Measurements from ENCODE around the gene KCNJ4.

Gene KCNJ4

DNA sequence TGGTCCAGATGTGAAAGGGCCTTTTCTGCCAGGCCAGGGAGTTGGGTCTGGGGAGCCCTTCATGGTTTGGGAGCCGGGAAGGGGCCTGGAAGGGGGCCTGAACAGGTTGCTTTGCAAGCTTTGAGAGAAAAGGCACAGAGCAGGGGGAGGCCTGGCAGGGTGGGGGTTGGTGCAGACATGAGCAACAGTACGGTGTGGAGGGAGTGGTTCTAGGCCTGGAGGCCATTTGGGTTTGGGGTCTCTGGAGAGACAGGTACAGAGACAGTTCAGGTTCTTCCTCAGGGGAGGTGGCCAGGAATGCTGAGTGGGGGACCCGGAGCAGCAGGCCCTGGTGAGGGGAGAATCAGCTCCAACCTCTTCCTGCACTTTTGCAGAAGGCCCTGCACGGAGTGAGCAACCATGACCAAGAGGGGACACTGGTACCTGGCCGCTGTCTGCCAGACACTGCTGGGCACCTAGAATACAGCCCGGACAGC is 14.3 kb upstream of the KCNJ4 start:
- no peak for DNase-seq

- no peak for DNase-seq
Measured at GRCh38 chr22:38468443-38469305, 13.7 kb upstream of the KCNJ4 start.

DNA sequence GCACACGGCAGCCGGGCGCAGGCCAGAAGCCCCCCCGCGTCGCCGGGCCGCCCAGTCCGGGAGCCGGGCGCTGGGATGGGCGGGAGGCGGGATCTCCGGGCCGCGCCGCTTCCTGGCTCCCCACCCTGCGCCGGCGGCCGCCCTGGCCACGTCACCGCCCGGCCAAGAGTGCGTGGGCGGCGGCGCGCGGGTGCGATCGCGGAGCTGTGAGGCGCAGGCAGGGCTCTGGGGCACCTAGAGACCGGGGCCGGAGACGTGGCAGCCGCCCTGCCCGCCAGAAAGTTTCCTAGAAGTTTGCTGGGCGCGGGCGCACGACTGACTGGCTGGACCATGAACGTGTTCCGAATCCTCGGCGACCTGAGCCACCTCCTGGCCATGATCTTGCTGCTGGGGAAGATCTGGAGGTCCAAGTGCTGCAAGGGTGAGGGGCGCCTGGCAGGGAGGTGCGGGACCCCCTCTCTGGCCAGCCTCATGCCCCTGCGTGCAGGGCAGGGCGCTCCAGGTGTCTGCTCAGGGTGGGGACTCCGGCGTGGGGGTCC is 13.0 kb upstream of the KCNJ4 start, which contains the start of gene KDELR3:
Gene KDELR3, plus strand, starts transcription at position 193 of the 539 bp plus-strand sequence. Its CDS starts 138 bp downstream, at position 331.
- no peak for DNase-seq

DNA sequence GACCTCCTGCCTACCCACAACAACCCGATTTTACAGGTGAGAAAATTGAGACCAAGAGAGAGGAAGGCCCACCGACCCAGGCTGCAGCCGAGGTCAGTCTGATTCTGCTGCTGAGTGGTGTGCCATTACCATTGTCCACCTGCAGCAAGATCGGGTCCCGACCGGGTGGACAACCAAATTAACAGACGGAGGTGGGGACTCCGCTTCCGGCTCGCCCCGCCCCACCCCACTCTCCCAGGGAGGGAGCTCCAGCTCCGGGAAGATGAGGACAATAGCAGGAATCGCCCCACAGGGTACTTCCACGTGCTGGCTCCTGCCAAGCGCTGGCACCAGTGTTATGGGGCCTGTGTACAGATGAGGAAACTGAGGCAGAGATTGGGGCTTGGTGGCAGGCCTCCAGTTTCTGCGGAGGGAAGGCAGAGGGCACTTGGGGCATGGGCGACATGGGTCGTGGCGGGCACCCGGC is 12.5 kb upstream of the KCNJ4 start:
- DNase-seq: no peak

GRCh38 chr22:38465673-38466490 is 10.9 kb upstream of the KCNJ4 start:
- no peak for DNase-seq

DNA sequence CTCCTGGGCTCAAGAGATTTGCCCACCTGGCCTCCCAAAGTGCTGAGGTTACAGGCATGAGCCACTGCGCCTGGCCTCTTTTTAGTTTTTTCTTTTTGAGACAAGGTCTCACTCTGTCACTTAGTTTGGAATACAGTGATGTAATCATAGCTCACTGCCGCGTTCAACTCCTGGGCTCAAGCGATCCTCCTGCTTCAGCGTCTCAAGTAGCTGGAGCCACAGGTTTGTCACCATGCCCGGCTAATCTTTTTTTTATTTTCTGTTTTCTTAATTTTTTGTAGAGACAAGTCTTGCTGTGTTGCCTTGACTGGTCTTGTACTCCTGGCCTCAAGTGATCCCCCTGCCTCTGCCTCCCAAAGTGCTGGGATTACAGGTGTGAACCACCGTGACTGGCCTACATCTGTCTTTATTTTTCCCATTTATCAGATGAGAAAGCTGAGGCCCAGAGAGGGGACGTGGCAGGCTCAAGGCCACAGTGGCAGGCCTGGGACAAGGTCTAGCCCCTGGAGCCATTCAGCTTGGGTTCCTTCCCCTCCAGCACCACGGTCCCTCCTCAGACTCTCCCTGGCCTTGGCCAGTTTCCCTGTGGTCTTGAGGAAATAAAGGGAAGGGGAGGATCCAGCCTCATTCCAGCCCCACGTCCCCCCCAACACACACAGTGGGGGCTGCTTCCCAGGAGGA is 10.1 kb upstream of the KCNJ4 start:
- DNase-seq: no peak

GRCh38 chr22:38462960-38463784 is 8.2 kb upstream of the KCNJ4 start:
- no peak for DNase-seq

DNA sequence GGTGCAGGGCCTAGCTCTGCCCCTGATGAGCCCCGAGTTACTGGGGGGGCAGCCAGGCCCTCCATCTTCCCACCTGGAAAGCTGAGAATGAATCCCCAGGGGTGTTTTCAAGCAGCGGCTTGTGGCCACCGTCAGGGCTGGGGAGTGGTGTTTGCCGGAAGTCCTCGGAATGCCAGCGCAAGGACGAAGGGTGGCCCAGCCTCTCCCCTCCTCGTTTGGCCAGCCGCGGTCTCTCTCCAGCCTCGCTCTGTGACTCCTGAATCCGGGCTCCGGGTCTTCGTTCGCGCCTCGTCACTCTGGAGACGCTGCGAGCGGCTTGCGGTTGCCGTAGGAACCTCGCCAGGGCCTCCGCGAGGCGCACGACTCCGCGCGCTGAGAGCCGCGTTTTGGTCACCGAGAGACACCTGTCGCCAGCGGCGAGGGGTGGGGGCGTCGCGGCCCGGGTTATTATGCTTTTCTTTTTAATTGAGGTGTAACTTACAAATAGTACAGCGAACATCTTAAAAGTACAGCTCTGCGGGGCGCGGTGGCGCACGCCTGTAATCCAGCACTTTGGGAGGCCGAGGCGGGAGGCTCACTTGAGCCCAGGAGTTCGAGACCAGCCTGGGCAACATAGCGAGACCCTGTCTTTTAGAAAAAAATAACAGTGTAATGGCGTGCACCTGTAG is 6.5 kb upstream of the KCNJ4 start:
- no peak for DNase-seq

DNA sequence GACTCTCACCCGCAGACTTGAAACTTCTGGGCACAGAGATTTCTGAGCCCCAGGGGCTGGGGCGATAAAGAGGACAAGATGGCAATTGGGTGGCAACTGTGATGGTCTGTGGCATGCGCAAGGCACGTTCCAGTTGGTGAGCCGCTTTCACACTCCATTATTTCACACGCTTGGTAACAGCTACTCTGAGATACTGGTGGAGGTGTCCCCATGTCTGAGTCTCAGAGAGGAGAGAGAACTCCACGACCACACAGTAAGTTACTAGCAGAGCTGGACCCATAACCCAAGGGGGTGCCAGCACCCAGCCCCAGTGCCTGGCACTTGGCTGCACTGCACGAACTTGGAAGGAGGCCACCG is 6.0 kb upstream of the KCNJ4 start:
- no peak for DNase-seq

GRCh38 chr22:38460426-38460840 is 5.4 kb upstream of the KCNJ4 start:
- no peak for DNase-seq

DNA sequence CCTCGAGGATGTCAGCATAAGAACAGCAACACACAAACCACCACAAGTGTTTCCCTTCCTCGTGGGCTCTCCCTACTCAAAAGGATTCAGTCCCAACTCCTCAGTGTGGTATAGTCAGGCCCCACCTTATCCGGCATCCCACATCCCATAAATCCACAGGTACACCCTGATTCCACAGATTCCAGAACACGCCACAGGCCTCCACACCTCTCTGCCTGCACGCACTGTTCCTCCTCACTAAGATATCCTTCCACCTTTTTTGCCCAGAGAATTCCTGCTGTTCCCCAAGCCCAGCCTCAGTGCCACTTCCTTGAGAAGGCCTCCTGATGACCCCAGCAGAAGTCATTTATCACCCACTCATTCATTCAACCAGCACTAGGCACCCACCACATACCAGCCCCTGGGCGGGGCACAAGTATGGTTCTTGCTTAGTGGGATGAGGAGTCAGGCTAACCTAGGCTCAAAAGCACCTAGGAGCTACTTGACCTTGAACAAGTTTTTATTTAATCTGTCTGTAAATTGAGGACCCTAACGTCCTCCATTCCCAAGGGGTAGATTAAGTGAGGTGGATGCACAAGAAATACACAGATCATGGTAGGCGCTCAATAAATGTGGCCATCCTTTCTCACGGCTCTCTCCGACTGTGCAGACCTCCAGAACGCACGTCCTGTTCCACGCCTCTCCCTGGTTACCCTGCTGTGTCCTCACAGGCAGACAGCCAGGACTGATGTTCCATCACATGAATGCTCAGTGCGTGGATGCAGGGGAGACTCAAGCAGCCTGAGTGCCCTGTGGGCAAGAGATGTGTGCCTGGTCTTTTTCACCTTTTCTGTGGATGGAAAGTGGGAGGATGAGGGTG is 2.1 kb upstream of the KCNJ4 start:
- DNase-seq: no peak

DNA sequence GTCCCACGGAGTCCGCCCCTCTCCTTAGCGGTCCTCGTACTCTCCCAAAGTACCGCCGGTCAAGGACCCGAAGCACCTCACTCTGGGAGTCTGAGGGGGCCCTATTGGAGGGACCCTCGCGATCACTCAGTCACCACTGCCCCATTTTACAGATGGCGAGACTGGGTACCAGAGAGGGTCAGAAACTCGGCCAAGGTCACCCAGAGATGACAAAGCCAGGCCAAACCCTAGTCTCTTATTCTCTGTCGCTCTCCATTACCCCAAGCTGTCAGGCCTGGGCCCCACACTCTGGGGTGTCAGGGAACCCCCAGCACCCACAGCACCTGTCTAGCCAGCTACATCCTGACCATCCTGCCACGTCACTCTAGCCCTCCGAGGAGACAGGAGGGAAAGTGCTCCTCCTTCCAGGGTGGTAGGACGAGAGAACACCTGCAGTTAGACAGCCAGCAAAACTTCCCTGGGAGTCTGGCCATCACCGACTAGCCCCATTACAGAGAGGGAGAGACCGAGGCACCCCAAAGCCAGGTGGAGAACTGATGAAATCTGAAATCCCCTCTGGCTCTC is 1.4 kb upstream of the KCNJ4 start:
- no peak for DNase-seq

DNA sequence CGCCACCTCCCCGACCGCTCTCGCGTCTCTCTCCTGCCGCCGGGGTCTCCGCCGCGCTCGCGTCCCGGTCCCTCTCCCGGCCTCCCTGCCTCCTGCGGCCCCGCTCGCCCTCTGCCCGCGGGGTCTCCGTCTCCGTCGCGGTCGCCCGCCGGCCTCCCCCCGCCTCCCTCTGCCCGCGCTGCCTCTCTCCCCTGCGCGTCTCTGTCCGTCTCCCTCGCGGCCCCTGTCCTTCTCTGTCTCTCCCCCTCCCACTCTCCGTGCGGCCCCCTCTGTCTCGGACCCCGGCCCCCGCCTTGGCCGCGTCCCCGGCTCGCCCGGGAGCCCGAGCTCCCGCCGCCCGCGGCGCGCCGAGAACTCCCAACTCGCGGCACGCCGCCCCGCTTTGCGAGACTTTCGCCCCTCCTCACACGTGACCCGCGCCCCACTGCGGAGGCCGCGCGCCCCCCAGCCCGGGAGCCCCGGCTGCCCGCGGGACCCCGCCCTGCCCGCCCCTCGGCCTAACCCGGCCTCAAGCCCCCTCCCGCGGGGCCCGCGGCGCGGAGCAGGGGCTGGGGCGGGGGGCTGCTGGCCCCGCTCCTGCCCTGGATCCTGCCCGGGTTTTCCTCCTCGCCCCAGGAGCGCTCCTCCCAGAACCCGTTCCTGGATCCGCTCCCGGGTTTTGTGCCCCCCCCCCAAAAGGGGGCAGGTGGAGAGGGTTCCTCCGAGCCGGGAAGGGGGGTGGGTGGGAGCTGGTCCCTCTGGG is 702 bp upstream of the KCNJ4 start:
- no peak for DNase-seq

- no peak for DNase-seq
Measured at GRCh38 chr22:38454353-38455075, 485 bp downstream of the KCNJ4 start.

- DNase-seq: no peak
Measured at GRCh38 chr22:38453996-38454352, 1.0 kb downstream of the KCNJ4 start.

- DNase-seq: no peak
Measured at GRCh38 chr22:38453066-38453672, 1.8 kb downstream of the KCNJ4 start.

DNA sequence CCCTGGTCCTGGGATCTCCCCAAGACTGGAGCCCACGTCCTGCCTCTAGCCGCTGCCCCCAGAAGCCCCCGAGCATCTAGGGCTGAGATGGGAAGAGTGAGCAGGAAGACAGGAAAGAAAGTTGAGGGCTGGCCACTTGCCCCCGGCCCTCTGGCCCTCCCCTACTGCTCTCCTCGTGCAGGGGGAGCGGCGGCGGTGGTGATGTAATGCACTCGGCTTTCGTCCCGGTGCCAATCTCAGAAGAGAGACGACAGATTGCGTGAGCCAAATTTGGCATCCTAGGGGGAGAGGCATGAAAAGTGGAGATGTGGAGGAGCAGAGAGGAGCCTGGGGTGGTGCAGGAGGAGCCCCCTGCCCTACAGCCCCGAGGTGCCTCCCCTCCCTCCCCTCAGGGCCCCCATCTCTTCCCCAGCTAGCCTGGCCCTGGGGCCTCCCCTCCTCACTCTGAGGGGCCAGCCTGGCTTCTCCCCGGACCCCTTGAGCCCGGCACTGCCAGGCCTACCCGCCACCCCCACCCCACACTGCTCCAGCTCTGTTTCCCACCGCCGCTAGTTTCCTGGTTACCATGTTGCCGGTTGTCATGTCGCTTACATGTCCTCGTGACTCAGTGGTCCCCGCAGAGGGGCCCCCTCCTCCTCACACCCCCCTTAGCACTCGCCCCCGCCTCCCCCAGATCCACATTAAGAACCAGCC is 2.5 kb downstream of the KCNJ4 start:
- no peak for DNase-seq

GRCh38 chr22:38451864-38452263 is 3.1 kb downstream of the KCNJ4 start:
- DNase-seq: no peak

Data from SIG-M5 (cell line).